GM21737 (cell line): ENCODE measurements around the gene ARTN.

Experiments used
- ATAC-seq: cut with Tn5 transposase; IDR thresholded peaks from one replicate; pipeline ENCODE4 v1.9.1; 2021; ENCODE audit warnings: mild to moderate bottlenecking, moderate library complexity; ENCODE audit not compliant: unreplicated experiment

Gene ARTN

DNA sequence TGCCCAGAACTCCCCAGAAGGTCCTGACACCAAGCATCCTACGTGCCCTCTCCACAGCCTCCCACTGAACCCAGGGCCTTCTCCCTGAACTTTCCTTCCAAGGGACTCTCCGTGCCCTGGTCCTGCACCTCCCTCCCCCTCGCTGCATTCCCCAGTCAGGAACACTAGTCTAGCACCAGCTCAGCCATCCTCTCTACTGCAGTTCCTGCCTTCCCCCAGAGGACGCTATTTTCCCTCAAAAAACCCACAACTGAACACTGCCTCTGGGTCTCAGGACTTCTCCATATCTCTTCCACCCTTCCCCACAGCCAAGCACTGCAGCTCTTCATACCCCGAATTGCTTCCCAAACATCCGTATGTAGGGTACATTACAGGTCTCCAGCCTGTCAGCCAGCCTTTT is 12.6 kb upstream of the ARTN start:
- no peak for ATAC-seq

DNA sequence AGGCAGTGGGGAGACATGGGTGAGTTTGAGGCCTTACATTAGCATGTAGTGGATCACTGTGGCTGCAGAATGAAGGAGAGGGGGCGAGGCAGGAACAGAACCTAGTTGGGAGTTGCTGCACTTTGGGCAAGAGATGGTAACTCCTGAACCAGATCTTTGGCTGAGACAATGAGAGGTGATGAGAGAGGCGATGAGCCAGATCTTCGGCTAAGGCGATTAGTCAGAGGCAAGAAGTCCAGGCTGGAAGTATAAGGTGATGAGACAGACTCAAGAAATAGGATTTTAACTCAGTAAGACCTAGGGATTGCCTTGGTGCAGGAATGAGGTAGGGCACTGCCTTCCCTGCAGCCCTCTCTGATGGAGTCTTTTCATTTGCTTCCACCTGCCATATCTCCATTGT is 9.1 kb upstream of the ARTN start:
- ATAC-seq, result no peak

DNA sequence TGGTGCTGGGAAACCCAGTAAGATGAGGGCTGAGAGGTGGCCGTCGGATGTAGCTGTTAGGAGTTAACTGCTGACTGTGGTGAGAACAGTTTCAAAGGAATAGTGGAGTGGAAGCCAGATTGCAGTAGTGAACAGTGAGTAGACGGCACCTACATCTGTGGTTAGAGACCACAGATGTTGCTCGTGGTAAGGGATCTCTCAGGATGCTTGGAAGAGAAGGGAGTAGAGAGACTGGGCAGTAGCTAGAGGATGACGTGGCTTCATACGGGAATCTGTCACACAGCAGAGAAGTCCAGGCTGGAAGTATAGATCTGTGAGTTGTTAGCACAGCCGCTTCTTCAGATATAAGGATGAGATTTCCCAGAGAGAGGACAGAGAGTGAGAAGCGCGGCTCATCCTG is 7.8 kb upstream of the ARTN start:
- no peak for ATAC-seq

DNA sequence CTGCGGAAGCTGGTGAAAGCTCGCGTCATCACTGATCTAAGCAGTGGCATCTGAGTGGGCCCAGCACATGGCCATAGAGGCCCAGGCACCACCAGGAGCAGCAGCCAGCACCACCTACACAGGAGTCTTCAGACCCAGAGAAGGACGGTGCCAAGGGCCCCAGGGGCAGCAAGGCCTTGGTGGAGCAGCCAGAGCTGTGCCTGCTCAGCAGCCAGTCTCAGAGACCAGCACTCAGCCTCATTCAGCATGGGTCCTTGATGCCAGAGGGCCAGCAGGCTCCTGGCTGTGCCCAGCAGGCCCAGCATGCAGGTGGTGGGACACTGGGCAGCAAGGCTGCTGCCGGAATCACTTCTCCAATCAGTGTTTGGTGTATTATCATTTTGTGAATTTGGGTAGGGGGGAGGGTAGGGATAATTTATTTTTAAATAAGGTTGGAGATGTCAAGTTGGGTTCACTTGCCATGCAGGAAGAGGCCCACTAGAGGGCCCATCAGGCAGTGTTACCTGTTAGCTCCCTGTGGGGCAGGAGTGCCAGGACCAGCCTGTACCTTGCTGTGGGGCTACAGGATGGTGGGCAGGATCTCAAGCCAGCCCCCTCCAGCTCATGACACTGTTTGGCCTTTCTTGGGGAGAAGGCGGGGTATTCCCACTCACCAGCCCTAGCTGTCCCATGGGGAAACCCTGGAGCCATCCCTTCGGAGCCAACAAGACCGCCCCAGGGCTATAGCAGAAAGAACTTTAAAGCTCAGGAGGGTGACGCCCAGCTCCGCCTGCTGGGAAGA is 3.2 kb upstream of the ARTN start:
- ATAC-seq, result no peak

DNA sequence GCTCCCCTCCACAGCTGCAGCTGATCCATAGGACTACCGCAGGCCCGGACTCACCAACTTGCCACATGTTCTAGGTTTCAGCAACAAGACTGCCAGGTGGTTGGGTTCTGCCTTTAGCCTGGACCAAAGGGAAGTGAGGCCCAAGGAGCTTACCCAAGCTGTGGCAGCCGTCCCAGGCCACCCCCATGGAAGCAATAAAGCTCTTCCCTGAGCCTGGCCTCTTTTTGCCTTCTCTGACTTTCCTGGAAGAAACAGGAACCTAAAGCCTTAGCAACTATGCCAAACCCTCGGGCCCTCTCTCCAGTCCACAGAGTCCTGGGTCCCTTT is 2.7 kb upstream of the ARTN start:
- ATAC-seq, result no peak

DNA sequence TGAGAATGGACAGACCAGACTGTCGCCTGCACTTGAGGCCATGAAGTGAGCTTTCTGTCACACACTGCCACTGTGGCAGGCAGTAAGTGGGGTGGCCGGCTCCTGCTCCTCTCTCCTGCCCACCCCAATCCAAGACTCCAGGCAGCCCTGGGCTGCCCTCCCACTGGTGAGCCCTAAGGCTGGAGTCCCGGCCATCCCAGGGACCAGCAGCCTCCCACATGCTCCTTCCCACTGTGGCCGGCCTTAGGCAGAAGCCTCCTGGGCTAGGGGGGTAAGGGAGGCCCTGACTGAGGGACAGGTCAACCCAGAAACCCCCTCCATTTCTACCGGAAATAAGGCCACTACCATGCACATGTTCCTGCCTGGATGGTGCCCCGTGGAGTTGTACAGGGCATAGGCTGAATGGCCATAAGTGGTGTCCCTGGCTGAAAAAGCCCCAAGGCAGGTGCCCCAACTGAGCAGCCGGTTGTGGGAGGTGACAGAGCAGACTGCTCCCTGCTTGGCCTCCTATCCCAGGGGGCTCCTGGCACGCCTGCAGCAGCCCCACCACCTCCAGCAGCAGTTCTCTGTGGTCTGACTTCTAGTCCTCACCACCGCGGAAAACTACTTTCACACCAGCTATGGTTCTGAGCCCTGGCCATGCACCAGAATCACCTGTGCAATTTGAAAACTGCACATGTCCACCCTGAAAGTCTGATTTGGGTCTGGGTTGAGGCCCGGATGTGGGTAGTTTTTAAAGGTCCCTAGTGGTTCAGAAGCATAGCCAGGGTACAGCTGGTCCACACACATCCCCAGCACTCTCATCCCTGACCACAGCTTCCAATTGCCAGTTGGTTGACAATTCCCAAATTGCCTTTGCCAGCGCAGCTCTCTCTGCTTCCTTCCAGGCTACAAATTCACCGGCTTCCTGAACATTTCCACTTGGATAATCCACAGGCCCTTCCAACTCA is 1.6 kb upstream of the ARTN start:
- ATAC-seq, result no peak

DNA sequence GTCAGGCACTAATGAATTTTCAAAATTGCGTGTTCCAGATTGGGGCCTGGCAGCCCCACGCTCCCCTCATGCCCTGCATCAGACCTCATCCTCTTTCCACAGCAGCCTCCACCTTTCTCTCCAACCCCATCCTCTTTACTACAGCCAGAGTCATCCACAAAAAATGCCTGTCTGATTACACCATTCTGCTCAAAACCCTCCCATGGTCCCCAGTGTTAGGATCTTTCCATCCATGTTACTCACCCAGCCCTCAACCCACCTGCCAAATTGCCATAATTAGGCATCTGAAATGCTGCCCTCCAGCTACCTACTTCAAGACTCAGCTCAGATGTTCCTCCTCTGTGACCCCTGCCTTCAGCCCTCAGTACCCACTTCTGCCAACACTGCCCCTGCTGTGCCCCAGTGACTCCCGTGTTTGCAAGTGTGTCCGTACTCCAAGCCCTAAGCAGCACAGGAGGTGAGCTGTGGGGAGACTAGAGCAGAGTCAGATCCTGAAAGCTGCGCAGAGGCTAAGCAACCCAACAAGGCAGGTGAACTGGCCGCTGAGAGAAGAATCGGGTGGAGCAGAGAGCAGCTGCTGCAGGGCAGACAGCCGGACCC is 715 bp upstream of the ARTN start:
- no peak for ATAC-seq

DNA sequence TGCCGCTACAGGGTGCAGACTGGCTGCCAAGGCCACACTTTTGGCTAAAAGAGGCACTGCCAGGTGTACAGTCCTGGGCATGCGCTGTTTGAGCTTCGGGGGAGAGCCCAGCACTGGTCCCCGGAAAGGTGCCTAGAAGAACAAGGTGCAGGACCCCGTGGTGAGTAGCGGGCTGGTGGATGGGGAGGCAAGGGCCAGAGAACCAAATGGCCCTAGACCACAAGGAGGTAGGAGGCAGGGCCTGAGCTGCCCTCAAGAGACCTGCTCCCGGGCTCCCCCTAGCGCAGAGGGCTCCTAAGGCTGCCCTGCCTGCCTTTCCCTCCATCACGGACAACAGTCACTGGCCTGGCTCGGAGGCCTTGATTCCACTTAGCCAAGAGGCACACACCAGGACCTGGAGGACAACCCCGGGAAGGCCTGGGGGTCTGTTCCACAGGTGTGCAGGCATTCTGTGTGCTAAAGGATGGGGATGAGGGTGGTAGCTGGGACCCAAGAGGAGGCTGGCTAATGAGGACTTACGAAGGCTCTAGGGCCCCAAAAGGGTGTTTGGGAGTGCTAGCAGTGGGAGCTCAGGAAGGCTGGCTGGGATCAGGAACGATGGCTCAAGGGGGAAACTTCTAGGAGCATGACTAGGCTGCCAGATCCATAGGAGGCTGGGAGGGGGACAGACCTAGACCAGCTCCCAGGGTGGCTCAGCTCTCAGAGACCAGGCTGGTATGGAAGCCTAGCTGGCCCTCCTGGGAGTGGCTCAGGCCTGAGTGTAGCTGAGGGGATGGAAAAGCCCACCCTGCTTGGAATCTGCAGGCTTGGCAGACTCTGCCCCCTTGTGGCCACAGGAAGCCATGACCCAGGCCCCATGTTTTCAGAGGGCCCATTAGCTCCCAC is 742 bp downstream of the ARTN start:
- ATAC-seq, result no peak

DNA sequence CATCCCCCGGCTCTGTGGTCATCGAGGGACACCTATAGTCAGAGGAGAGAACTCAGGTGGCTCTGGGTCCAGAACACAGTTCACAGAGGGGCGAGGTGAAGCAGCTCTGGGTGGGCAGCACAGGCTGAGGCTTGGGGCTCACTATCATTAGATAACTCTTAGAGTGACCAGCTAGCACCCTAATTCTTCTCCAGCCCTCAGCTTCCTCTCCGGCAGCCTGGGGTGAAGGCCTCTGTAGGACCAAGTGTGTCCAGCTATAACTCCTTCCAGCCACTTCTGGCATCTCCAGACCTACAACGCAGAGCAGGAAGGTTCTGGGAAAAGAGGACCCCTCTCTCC is 1.4 kb downstream of the ARTN start:
- ATAC-seq, result no peak

DNA sequence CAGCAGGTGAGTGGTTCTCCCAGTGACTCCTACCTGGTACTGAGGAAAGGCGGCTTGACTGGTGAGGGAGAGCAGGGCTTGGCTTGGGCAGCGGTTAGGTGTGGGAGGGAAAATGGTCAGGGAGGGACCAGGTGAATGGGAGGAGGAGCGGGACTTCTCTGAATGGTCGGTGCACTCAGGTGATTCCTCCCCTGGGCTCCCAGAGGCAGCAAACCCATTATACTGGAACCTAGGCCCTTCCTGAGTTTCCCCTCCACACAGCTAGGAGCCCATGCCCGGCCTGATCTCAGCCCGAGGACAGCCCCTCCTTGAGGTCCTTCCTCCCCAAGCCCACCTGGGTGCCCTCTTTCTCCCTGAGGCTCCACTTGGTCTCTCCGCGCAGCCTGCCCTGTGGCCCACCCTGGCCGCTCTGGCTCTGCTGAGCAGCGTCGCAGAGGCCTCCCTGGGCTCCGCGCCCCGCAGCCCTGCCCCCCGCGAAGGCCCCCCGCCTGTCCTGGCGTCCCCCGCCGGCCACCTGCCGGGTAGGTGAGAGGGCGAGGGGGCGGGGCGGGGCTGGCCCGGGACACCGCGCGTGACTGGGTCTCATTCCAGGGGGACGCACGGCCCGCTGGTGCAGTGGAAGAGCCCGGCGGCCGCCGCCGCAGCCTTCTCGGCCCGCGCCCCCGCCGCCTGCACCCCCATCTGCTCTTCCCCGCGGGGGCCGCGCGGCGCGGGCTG is 2.3 kb downstream of the ARTN start:
- ATAC-seq, result no peak

DNA sequence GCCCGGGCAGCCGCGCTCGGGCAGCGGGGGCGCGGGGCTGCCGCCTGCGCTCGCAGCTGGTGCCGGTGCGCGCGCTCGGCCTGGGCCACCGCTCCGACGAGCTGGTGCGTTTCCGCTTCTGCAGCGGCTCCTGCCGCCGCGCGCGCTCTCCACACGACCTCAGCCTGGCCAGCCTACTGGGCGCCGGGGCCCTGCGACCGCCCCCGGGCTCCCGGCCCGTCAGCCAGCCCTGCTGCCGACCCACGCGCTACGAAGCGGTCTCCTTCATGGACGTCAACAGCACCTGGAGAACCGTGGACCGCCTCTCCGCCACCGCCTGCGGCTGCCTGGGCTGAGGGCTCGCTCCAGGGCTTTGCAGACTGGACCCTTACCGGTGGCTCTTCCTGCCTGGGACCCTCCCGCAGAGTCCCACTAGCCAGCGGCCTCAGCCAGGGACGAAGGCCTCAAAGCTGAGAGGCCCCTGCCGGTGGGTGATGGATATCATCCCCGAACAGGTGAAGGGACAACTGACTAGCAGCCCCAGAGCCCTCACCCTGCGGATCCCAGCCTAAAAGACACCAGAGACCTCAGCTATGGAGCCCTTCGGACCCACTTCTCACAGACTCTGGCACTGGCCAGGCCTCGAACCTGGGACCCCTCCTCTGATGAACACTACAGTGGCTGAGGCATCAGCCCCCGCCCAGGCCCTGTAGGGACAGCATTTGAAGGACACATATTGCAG is 3.0 kb downstream of the ARTN start:
- ATAC-seq, result no peak

DNA sequence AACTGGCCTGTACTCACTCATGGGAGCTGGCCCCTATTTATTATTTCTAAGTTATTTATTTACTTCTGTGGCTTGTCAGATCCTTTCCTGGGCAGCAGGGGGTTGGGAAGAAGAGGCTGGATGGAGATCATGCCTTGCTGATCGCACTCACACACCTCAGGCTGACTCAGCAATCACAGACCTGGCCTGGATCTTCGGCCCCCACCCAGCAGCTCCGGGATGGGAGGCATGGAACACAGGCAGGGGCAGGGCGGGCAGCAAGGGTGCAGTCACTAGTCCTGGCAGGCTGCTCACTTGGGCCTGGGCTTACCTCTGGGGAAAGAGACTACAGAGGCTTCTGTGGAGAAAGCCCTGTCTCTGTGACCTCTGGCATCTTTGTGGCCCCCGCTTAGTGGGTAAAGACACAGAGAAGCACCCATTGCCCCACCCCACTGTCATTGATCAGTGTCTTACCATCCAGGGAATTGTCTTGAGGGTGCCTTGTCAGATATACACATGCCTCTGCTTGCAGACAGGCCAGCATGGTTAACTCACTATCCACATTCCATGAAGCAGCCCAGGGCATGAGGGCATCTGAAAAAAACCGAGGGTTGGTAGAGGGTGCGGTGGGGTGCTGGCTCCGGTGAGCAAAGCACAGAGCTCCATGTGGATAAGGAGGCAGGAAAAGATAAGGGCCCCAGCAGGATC is 3.7 kb downstream of the ARTN start:
- no peak for ATAC-seq

DNA sequence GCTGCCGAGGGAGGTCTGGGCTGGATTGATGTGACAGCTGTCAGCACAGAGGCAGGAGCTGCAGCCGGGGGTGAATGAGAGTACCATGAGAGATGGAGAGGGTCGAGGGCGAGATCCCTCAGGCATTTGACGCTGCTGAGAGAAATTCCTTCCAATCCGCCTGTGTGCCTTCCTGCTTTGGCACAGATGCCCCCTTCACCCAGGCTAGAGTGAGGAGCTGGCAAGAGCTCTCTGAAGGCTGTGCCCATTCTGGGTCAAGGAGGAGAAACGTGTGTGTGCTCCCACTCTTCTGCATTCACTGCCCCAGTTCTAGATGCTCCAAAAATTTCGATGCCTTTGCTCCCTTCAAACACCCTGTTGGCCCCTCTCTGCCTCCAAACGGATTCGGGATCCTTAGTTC is 4.8 kb downstream of the ARTN start:
- ATAC-seq, result no peak

DNA sequence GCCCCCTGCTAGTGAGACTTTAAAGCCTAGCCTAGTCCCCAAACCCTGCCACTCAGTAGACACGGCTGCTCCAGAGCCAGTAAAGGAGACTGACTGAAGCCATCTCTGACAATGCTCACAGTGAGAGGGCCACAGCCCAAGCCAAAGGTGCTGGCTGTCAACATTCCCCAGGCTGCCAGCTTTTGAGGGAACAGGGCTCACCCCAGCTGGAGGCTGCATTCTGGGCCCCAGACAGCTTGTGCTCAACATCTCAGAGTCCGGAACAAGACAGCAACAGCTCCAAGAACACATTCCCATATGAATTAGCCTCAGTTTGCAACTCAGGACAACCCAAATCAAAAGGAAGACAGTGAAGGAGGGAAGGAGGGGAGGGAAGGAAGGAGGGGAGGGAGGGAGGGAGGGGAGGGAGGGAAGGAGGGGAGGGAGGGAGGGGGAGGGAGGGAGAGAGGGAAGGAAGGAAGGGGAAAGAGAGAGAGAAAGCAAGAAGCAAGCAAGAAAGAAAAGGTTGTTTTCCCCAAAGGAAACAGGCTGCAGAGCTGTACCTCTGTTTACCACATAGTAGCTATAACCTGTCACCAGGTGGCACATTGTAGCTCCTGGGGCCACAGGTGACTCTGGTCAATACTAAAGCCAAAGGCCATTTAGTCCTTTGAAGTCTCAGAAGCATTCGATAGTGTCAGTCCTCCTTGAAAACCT is 5.4 kb downstream of the ARTN start:
- no peak for ATAC-seq

DNA sequence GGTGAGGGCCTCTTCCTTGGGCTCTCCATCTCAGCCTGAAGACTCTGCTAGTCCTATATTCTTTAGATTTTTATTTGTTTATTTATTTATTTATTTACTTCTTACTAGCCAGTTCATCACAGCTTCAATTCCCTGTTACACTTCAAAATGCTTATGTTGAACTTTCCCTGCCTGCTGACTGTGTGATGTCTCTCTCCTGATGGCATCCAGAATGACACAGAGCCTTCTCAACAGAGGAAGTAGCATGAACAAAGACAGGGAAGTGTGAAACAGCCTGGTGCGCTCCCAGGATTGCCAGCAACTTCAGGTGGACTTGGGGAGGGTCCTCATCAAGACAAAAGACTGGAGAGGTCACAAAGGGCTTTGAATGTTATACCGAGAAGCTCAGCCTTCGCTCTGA is 8.8 kb downstream of the ARTN start:
- ATAC-seq, result no peak

DNA sequence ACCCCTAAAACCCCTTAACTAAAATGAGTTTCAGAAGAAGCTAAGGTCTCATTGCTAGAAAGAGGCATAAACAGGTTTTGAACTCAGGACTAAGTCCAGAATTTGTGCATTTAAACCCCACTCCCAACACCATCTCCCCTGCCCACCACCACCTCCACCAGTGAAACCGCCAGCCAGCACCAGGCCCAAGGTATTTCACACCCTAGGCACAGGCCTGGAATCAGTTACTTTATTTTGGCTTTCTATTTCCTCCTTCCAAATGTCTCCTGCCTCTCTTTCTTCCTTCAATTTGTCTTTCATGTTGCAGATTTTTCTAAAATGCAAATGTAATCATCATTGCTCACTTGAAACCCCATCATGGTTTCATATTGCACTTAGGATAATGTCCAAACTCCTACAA is 11.3 kb downstream of the ARTN start:
- ATAC-seq, result no peak

DNA sequence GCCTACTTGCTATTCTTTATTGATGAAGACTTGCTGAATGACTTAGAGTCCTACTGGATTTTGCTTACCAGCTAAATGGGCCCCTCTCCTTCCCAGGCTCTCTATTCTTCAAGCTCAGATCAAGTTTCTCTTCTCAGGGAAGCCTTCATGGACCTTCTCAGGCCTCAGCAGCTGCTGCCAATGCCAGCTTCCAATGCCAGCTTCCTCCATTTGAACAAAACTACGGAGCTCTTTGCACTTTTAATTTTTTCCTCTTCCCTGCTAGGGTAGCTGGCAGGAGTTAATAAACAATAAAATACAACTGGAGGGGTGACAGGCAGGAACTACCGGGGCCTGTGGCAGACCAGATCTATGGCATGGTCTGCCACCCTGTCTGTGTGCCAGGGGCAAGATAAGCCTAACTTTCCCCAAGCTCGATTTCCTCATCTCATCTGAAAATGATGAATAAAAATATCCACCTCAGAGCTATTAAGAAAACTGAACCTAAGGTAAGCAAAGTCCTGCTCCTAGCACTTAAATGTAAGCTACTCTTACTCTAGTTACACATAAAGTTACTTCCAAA is 12.2 kb downstream of the ARTN start:
- ATAC-seq, result no peak
